Mesendoderm (in vitro differentiated cells): ENCODE results near the gene SH2D3A.

Experiments used
- DNase-seq: peaks from one replicate; pipeline ENCODE4 v3.0.0; 2013
- H2AK5ac ChIP-seq: 2 replicates; pipeline ENCODE4 v1.6.1; 2013; ENCODE audit warnings: low read length, inconsistent platforms
- H2BK120ac ChIP-seq: 2 replicates; pipeline ENCODE4 v1.6.1; 2013; ENCODE audit warnings: low read depth, mild to moderate bottlenecking, low read length, moderate library complexity, mixed read lengths
- H2BK15ac ChIP-seq: replicated peaks from 2 replicates; pipeline ENCODE4 v1.6.1; 2013; ENCODE audit warnings: low read depth, mild to moderate bottlenecking, moderate library complexity
- H2BK5ac ChIP-seq: 2 replicates; pipeline ENCODE4 v1.6.1; 2013; ENCODE audit warnings: low read length, inconsistent platforms
- H3K18ac ChIP-seq: 2 replicates; pipeline ENCODE4 v1.6.1; 2013; ENCODE audit warnings: mild to moderate bottlenecking, low read length, mixed read lengths
- H3K23ac ChIP-seq: one replicate; pipeline ENCODE4 v1.6.1; 2013; ENCODE audit warnings: low read length
- H3K27ac ChIP-seq: 2 replicates; pipeline ENCODE4 v1.5.1; 2013; ENCODE audit warnings: low read depth, mild to moderate bottlenecking, inconsistent platforms, low read length, moderate library complexity
- H3K27me3 ChIP-seq: 2 replicates; pipeline ENCODE4 v1.6.1; 2013; ENCODE audit warnings: low read length, control low read depth, mild to moderate bottlenecking, inconsistent platforms; ENCODE audit not compliant: insufficient read depth, poor library complexity
- H3K36me3 ChIP-seq: 2 replicates; pipeline ENCODE4 v1.6.1; 2013; ENCODE audit warnings: low read length, inconsistent platforms; ENCODE audit not compliant: control insufficient read depth, insufficient read depth
- H3K4ac ChIP-seq: one replicate; pipeline ENCODE4 v1.6.1; 2013; ENCODE audit warnings: low read depth, mild to moderate bottlenecking, low read length, moderate library complexity
- H3K4me1 ChIP-seq: 2 replicates; pipeline ENCODE4 v1.6.1; 2013; ENCODE audit warnings: low read depth, low read length, inconsistent platforms; ENCODE audit not compliant: control insufficient read depth
- H3K4me2 ChIP-seq: 2 replicates; pipeline ENCODE4 v1.6.1; 2013; ENCODE audit warnings: low read length
- H3K4me3 ChIP-seq: 2 replicates; pipeline ENCODE4 v1.5.1; 2013; ENCODE audit warnings: mild to moderate bottlenecking, low read length
- H3K56ac ChIP-seq: one replicate; pipeline ENCODE4 v1.6.1; 2013; ENCODE audit warnings: low read length
- H3K79me1 ChIP-seq: 2 replicates; pipeline ENCODE4 v1.6.1; 2013; ENCODE audit warnings: low read length, inconsistent platforms
- H3K79me2 ChIP-seq: 2 replicates; pipeline ENCODE4 v1.6.1; 2013; ENCODE audit warnings: mild to moderate bottlenecking, low read length; ENCODE audit not compliant: control insufficient read depth, insufficient read depth
- H3K9ac ChIP-seq: 2 replicates; pipeline ENCODE4 v1.6.1; 2013; ENCODE audit warnings: low read length, inconsistent platforms
- H4K5ac ChIP-seq: one replicate; pipeline ENCODE4 v1.6.1; 2013; ENCODE audit warnings: low read length
- H4K8ac ChIP-seq: one replicate; pipeline ENCODE4 v1.6.1; 2013; ENCODE audit warnings: low read depth, mild to moderate bottlenecking, control low read depth, low read length, moderate library complexity
- WGBS: extraction: QIAGEN DNeasy Blood & Tissue Kit; methylation state at CpG from one replicate; pipeline ENCODE4 v1.1.7; 2013; ENCODE audit warnings: low lambda C conversion rate, missing lambda C conversion rate; ENCODE audit not compliant: insufficient coverage; ENCODE audit errors: extremely low coverage; 5-methylcytosine and 5-hydroxymethylcytosine counted together

SH2D3A gene

GRCh38 chr19:6794686-6795431 is 27.6 kb upstream of the SH2D3A start:
- Histone ChIP-seq H3K36me3 (no peaks in the 10 kb centered on the region), H3K4me3 (no peak overlapping the region), H4K5ac (no peak overlapping the region), H3K79me2 (no peaks in the 10 kb centered on the region), H2BK15ac (no peak overlapping the region), H2AK5ac (no peak overlapping the region), H2BK5ac (no peak overlapping the region), H3K79me1 (no peaks in the 10 kb centered on the region), H3K23ac (no peak overlapping the region), H4K8ac (no peak overlapping the region), H3K9ac (no peak overlapping the region), H2BK120ac (no peak overlapping the region), H3K4ac (no peak overlapping the region), H3K4me2 (no peak overlapping the region), H3K56ac (no peak overlapping the region), H3K4me1 (no peaks in the 10 kb centered on the region), H3K27ac (no peak overlapping the region), H3K27me3 (no peaks in the 10 kb centered on the region), H3K18ac (no peak overlapping the region)
- WGBS = no CpG with 5 or more reads among the region's 13 CpGs
- peak; percentile 39 for DNase-seq

- Histone ChIP-seq H3K23ac (no peak overlapping the region), H3K4me3 (no peak overlapping the region), H2BK5ac (no peak overlapping the region), H3K36me3 (no peaks in the 10 kb centered on the region), H3K9ac (no peak overlapping the region), H3K18ac (no peak overlapping the region), H3K4ac (no peak overlapping the region), H4K5ac (no peak overlapping the region), H4K8ac (no peak overlapping the region), H3K4me2 (no peak overlapping the region), H3K27ac (no peak overlapping the region), H2BK15ac (no peak overlapping the region), H3K4me1 (no peaks in the 10 kb centered on the region), H2BK120ac (no peak overlapping the region), H2AK5ac (no peak overlapping the region), H3K56ac (no peak overlapping the region), H3K27me3 (no peaks in the 10 kb centered on the region), H3K79me2 (no peaks in the 10 kb centered on the region), H3K79me1 (no peaks in the 10 kb centered on the region)
- WGBS = no CpG with 5 or more reads among the region's 5 CpGs
- DNase-seq = no peak
Measured at GRCh38 chr19:6793973-6794372, 26.7 kb upstream of the SH2D3A start.

GRCh38 chr19:6793411-6793810 is 26.2 kb upstream of the SH2D3A start:
- no peak overlapping the region for H4K5ac ChIP-seq
- no peaks in the 10 kb centered on the region for H3K4me1 ChIP-seq
- no peak overlapping the region for H3K18ac ChIP-seq
- H3K36me3 ChIP-seq = no peaks in the 10 kb centered on the region
- no peak overlapping the region for H3K9ac ChIP-seq
- no peak overlapping the region for H3K27ac ChIP-seq
- no peak overlapping the region for H3K56ac ChIP-seq
- no peaks in the 10 kb centered on the region for H3K79me2 ChIP-seq
- no peak overlapping the region for H4K8ac ChIP-seq
- no peak overlapping the region for H2BK120ac ChIP-seq
- no peak overlapping the region for H3K23ac ChIP-seq
- no peaks in the 10 kb centered on the region for H3K27me3 ChIP-seq
- H2BK15ac ChIP-seq = no peak overlapping the region
- H2AK5ac ChIP-seq = no peak overlapping the region
- H2BK5ac ChIP-seq = no peak overlapping the region
- no peak overlapping the region for H3K4ac ChIP-seq
- no peaks in the 10 kb centered on the region for H3K79me1 ChIP-seq
- WGBS = no CpG with 5 or more reads among the region's 4 CpGs
- no peak overlapping the region for H3K4me3 ChIP-seq
- DNase-seq = no peak
- no peak overlapping the region for H3K4me2 ChIP-seq

- WGBS = no CpG with 5 or more reads among the region's 6 CpGs
- Histone ChIP-seq H3K56ac (no peak overlapping the region), H3K27ac (no peak overlapping the region), H3K79me2 (no peaks in the 10 kb centered on the region), H3K4me3 (no peak overlapping the region), H2BK120ac (no peak overlapping the region), H3K4me1 (no peaks in the 10 kb centered on the region), H2BK5ac (no peak overlapping the region), H3K4ac (no peak overlapping the region), H3K23ac (no peak overlapping the region), H2BK15ac (no peak overlapping the region), H3K79me1 (no peaks in the 10 kb centered on the region), H2AK5ac (no peak overlapping the region), H4K5ac (no peak overlapping the region), H3K4me2 (no peak overlapping the region), H4K8ac (no peak overlapping the region), H3K9ac (no peak overlapping the region), H3K36me3 (no peaks in the 10 kb centered on the region), H3K27me3 (no peaks in the 10 kb centered on the region), H3K18ac (no peak overlapping the region)
- DNase-seq = no peak
Measured at GRCh38 chr19:6791237-6791636, 24.0 kb upstream of the SH2D3A start.

- no peaks in the 10 kb centered on the region for H3K79me2 ChIP-seq
- H3K27ac ChIP-seq = no peak overlapping the region
- H2BK5ac ChIP-seq = no peak overlapping the region
- H3K4ac ChIP-seq = no peak overlapping the region
- no peak overlapping the region for H2BK15ac ChIP-seq
- H3K9ac ChIP-seq = no peak overlapping the region
- no peak overlapping the region for H3K56ac ChIP-seq
- no peaks in the 10 kb centered on the region for H3K4me1 ChIP-seq
- H3K36me3 ChIP-seq = no peaks in the 10 kb centered on the region
- H3K4me2 ChIP-seq = no peak overlapping the region
- H4K5ac ChIP-seq = no peak overlapping the region
- H3K79me1 ChIP-seq = no peaks in the 10 kb centered on the region
- H3K4me3 ChIP-seq = no peak overlapping the region
- no CpG with 5 or more reads among the region's 5 CpGs for WGBS
- no peak overlapping the region for H2AK5ac ChIP-seq
- H4K8ac ChIP-seq = no peak overlapping the region
- DNase-seq = no peak
- H3K18ac ChIP-seq = no peak overlapping the region
- H3K27me3 ChIP-seq = no peaks in the 10 kb centered on the region
- H2BK120ac ChIP-seq = no peak overlapping the region
- H3K23ac ChIP-seq = no peak overlapping the region
Measured at GRCh38 chr19:6790194-6791128, 23.2 kb upstream of the SH2D3A start.
